ENCODE measurements around the gene EDRF1.

- TF ChIP-seq, protein P1, sequence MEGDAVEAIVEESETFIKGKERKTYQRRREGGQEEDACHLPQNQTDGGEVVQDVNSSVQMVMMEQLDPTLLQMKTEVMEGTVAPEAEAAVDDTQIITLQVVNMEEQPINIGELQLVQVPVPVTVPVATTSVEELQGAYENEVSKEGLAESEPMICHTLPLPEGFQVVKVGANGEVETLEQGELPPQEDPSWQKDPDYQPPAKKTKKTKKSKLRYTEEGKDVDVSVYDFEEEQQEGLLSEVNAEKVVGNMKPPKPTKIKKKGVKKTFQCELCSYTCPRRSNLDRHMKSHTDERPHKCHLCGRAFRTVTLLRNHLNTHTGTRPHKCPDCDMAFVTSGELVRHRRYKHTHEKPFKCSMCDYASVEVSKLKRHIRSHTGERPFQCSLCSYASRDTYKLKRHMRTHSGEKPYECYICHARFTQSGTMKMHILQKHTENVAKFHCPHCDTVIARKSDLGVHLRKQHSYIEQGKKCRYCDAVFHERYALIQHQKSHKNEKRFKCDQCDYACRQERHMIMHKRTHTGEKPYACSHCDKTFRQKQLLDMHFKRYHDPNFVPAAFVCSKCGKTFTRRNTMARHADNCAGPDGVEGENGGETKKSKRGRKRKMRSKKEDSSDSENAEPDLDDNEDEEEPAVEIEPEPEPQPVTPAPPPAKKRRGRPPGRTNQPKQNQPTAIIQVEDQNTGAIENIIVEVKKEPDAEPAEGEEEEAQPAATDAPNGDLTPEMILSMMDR (IDR thresholded peaks at IDR 0.05): no peak
- TF ChIP-seq POLR2A (IDR thresholded peaks at IDR 0.05): no peak
These were observed 26.0 kb upstream of the EDRF1 start for GRCh38 chr10:125693524-125693847.
